Bone marrow (tissue), 2 donors: ENCODE measurements around the gene FCRL6.

ENCODE experiments used
- DNase-seq, 2 donors: peaks; one replicate each; lab custom pipeline; 2025; lab: John Stamatoyannopoulos, UW

Gene FCRL6

DNA sequence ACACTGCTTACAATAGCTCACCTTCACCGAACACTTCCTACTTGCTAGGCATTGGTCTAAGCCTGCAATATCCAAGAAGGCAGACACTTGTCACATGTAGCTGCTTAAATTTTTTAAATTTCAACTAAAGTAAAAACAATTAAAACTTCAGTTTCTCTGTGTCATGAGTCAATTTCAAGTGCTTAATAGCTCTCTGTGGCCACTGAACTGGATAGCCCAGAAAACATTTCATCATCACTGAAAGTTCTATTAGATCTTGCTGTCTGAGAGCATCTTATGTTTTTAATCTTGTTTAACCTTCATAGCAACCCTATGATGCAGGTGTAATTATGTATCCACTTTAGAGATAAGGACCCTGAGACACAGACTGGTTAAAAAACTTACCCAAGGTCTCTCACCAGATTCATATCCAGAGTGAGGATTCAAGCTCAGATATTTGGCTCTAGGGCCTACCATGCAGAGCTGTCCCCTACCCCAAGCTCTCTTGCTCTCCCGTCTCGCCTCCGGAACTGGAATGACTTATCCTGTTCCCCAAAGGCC, 2.6 kb upstream of the FCRL6 start:
- no peak for DNase-seq

DNA sequence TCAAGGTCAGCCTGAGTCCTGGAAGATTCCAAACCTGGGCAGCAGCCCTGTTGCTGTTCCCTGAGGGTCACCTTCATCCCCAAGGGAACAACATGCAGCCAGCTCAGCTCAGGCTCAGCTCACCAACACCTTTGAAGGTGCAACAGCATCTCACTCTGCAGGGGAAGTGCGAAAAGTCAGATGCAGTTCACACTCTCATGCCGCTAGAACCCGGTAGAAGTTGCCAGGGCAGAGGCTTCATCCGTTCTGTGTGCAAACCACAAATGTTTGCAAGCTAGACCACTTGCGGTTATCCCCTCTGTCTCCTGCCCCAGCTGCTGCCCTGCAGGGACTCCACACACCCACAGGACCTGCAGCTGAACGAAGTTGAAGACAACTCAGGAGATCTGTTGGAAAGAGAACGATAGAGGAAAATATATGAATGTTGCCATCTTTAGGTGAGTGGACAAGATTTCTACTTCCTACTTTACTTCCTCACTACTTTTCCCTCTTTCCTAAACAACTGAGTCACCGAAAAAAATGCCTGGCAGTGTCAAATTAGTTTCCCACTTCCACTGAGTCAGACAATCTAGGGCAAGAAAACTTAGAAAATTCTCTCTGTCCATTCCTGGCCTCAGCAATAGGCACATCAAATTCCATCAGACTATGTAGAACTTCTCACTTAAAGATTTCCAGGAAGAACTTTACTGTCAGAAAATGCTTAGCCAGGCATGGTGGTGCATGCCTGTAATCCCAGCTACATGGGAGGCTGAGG, 1.8 kb upstream of the FCRL6 start:
- no peak for DNase-seq

DNA sequence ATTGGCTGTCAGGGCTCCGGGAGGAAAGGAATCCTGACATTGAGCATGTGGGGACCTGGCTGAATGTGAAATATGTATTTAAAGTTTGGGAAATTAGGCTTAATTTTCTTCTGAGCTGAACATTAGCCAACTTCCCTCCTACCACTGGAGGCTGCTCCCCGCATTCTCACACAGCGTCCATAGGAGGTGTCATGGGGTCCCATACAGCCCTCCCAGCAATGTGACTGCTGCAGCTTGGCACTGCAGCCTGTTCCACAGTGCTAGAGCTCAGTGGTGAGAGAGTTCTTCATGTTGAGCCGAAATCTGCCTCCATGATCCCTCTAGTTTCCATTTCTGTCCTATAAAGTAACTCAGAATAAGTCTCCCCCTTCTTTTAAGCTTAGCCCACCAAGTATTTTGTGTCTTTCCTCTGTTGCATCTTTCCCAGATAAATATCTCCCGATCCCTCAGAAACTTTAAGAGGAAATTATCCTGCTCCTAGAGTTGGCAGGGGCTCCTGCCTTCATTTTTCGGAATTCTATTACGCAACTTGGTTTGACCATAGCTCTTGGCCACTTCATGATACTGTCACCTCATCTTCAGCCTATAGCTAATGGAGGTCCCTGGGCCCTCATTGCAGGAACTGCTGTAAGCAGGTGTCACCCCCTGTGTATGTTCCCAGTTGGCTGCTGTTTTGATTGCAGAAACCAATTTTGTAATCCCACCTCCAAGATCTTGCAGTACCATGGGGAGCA, 2.0 kb downstream of the FCRL6 start:
- DNase-seq, result no peak

DNA sequence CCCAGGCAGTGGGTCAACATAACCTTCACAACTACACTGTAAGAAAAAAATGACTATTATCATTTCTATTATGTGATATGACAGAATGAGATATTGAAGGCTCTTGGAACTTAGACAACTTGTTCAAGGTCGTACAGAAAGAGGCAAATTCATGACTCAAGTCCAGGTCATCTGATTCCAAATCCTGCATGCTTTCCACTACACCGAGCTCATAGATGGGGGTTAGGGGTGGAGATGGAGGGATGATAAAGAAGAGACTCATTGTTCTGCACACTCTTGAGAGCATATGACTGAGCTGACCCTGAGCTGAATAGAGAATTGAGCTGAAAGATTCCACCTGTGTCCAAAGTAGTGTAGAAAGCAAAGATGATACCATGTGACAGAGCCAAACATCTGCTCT, 2.8 kb downstream of the FCRL6 start:
- no peak for DNase-seq

- DNase-seq, result no peak
Measured at GRCh38 chr1:159815926-159816325, 13.8 kb downstream of the FCRL6 start.

DNA sequence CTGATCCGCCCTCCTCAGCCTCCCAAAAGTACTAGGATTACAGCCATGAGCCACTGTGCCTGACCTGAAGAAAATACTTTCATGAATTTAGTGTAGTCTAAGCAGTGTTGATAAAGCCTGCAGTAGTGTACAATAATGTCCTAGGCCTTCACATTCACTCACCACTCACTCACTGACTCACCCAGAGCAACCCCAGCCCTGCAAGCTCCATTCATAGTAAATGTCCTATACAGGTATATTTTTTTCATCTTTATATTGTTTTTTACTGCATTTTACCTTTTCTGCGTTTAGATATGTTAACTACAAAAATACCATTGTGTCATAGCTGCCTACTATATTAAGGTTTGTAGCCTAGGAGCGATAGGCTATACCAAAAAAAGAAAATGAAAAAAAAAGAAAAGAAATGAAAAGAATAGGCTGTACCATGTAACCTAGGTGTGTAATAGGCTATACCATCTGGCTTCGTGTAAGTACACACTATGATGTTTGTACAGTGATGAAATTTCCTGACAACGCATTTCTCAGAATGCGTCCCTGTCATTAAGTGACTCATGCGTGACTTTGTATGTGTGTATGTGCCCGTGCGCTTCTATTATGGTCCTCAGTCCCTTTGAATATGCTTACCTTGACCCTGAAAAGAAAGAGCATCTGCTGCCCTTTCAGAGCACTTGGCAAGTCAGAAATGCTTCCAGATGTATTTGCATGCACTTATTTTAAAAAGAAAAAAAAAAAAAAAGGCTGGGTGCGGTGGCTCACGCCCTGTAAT, 15.3 kb downstream of the FCRL6 start:
- DNase-seq, result no peak

- no peak for DNase-seq
Measured at GRCh38 chr1:159821171-159821867, 19.2 kb downstream of the FCRL6 start.

DNA sequence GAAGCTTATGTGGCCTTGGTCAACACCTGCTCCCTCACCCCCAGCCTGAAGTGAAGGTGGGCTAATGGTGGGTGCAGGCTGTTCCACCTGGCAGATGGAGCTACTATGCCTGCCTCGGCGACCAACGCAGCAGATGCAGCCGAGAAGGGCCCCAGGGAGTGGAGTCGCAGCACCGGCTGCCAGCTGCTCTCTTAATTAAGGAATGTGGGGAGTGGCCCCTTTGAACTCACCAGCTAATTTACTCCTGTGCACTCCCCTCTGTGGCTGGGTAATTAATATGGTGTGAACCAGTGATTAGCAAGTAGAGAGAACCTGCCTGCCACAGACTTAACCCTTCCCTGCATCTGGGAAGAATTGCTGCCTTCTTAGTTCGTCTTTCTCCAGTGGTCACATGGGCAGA, 21.2 kb downstream of the FCRL6 start:
- DNase-seq, result no peak

- no peak for DNase-seq
Measured at GRCh38 chr1:159825564-159825963, 23.4 kb downstream of the FCRL6 start.

GRCh38 chr1:159826441-159827101, 24.4 kb downstream of the FCRL6 start, which contains the start of gene SLAMF8:
SLAMF8 (plus strand) TSS chr1:159826873; CDS start chr1:159826899, 26 bp downstream.
- DNase-seq, result peak in 1 of 2 donors; percentile 43

- DNase-seq, result no peak
Measured at GRCh38 chr1:159827102-159827490, 24.9 kb downstream of the FCRL6 start.

- DNase-seq, result no peak
Measured at GRCh38 chr1:159827549-159827948, 25.4 kb downstream of the FCRL6 start.

- DNase-seq, result no peak
Measured at GRCh38 chr1:159828176-159828575, 26.0 kb downstream of the FCRL6 start.

GRCh38 chr1:159828581-159829272, 26.6 kb downstream of the FCRL6 start:
- DNase-seq, result no peak

DNA sequence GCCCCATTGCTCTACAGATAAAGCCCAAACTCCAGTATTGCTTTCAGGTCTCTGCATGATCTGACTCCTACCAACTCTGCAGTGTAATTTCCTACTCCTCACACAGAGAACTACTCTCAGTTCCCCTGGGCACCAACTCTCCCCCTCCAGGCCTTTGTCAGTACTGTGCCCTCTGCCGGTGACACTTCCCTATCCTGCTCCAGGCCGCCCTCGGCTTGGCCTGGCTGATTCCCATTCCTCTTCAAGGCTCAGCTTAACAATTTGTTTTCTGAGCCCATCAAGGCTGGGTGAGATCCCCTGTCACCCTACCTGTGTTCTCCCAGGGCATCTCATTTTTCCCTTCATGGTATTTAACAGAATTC, 27.1 kb downstream of the FCRL6 start:
- DNase-seq, result peak; percentile 25 to 56

DNA sequence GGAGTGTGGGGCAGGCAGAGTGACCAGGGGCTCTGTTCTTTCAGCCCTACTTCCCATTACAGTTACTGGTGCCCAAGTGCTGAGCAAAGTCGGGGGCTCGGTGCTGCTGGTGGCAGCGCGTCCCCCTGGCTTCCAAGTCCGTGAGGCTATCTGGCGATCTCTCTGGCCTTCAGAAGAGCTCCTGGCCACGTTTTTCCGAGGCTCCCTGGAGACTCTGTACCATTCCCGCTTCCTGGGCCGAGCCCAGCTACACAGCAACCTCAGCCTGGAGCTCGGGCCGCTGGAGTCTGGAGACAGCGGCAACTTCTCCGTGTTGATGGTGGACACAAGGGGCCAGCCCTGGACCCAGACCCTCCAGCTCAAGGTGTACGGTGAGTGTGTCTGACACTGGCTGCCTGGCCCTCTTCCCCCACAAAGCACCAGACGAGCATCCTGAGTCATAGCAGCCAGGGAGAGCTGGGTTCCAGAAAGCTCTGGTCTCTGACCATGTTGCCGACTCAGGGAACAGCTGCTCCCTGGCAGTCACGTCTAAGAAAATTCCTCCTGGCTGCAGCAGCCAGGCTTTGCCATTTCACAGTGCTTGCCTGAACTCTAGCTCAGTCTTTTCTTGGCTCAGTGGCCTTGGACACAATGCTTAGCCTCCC, 27.8 kb downstream of the FCRL6 start:
- no peak for DNase-seq

DNA sequence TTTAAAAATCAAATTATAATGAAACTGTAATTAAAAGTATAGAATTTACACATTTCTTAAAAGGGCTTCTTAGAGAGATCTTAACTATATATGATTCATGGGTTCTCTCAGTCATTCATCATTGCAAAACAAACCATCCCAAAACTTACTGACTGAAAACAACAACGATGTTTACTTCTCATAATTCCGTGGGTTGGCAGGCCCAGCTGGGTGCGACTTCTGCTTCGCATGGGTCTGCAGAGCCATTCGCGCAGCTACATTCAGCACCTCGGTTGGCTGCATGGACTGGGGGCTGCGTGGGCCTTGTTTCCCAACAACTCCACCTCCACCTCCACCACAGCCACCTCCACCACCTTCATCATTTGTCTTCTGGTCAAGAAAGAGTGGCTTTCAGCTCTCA, 28.6 kb downstream of the FCRL6 start:
- no peak for DNase-seq

DNA sequence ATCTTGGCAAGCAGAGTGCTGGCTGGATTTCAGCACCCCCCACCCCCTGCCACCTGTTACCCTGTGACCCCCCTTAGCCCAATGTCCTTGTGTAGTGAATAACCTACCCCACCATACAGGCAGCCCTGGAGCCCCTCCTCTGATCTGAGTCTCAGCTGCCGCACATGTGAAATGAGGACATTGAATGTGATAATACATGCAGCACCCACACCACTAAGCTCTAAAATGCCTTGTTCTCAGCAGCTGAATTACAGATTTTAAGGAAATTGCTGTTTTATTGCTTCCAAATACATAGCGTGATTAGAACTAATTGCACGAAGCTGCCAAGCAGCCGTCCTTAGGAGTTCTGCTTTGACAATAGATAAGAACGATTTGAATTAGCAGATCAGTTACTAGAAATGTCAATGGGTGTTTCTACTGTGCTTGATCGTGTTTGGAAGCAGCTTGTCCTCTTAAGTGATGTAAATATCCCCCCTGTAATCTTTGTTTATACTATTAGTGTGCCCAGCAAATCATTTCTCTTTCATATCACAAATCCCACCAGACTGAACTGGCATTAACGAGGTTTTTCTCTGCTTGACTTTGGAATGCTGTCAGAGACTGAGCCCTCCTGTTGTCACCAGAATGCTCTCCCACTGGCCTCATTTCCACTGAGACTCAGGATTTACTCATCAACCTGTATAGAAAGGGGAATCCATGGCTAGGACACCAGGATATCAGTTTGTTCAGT, 29.4 kb downstream of the FCRL6 start:
- no peak for DNase-seq

- no peak for DNase-seq
Measured at GRCh38 chr1:159832309-159832708, 30.1 kb downstream of the FCRL6 start.

DNA sequence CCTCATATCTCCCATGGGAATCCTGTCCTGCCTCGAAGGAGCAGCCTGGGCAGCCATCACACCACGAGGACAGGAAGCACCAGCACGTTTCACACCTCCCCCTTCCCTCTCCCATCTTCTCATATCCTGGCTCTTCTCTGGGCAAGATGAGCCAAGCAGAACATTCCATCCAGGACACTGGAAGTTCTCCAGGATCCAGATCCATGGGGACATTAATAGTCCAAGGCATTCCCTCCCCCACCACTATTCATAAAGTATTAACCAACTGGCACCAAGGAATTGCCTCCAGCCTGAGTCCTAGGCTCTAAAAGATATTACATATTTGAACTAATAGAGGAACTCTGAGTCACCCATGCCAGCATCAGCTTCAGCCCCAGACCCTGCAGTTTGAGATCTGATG, 33.2 kb downstream of the FCRL6 start:
- DNase-seq, result no peak
